ENCODE measurements around the gene SOX14.

- no peak for TF ChIP-seq CTCF (IDR thresholded peaks at IDR 0.05)
- no peak for TF ChIP-seq POLR2A (IDR thresholded peaks at IDR 0.05)
Measured at GRCh38 chr3:137778941-137779340, 14.8 kb downstream of the SOX14 start.

All from esophagus squamous epithelium (tissue), 4 donors.